Measurements from ENCODE around the gene FHOD3.

DNA sequence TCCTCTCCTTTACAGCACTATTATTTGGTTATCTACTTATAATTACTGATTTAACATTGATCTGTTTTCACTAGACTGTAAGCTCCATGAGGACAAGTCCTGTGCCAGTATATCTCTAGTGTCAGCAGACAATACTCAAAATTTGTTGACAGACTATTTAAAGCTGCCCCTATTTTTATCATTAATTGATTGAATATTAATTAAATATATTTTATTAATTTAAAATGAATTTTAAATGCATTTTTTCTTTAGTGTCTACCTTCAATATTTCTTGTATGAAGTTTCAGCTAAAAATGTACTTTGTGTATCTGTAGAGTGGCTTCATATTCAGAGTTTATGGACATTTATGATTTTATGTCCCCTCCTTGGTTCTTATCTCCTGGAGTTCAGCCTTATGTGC lies 26.4 kb upstream of the FHOD3 start:
- TF ChIP-seq RCOR1 (IDR thresholded peaks at IDR 0.05; ENCODE audit: low read depth, low read length): no peak
- no peak for TF ChIP-seq CHD2 (IDR thresholded peaks at IDR 0.05; ENCODE audit: low read length, partially characterized antibody)
- TF ChIP-seq POLR2A (IDR thresholded peaks at IDR 0.05; ENCODE audit: low read length): no peak
